Measurements from ENCODE around the gene DTD1. TPM values are rescaled to one million over a fixed set of nuclear protein-coding genes. Genes with fewer than 3 reads are reported as not detected.

The DTD1 gene
- total RNA-seq, 4 donors from 2014 or later, result 20.6 to 35.7 (median 26.7) TPM

DNA sequence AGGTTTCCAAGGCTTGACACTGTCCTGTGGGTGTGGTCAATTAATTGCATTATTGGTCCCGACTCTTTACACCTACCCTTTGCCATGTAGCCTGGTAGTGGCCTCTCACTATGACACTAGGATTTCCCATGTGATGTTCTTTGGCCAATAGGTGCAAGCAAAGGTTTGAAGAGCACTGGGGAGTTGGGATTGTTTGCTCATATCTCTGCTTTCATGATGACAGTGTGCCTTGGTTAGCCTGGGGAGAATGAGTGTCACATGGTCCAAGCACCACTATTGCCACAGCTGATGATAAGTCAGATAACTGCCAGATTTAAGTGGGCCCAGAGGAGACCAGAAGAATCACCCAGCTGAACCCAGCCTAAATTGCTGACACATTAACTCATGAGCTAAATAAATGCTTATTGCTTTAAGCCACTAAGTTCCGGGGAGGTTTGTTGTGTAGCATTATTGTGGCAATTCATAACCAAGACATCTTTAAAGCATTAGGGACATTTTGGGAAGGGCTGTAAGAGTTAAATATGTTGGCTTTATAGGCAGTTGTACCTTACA is 208.5 kb downstream of the DTD1 start:
- no peak for TF ChIP-seq CTCF (IDR thresholded peaks at IDR 0.05)
- no peak for DNase-seq (ENCODE audit: low spot score)
- no peak for ATAC-seq (ENCODE audit: low FRiP score)

GRCh38 chr20:18801516-18801915 is 213.7 kb downstream of the DTD1 start:
- DNase-seq (ENCODE audit: low spot score) (no peak), ATAC-seq (ENCODE audit: low FRiP score) (no peak)
- TF ChIP-seq CTCF (IDR thresholded peaks at IDR 0.05), result no peak

- no peak for ATAC-seq (ENCODE audit: low FRiP score)
- TF ChIP-seq CTCF (IDR thresholded peaks at IDR 0.05), result no peak
- DNase-seq (ENCODE audit: low spot score), result no peak
Measured at GRCh38 chr20:18802012-18802634, 214.3 kb downstream of the DTD1 start.

GRCh38 chr20:18805881-18806280 is 218.0 kb downstream of the DTD1 start:
- no peak for ATAC-seq (ENCODE audit: low FRiP score)
- TF ChIP-seq CTCF (IDR thresholded peaks at IDR 0.05), result no peak
- DNase-seq (ENCODE audit: low spot score), result no peak

- no peak for DNase-seq (ENCODE audit: low spot score)
- no peak for ATAC-seq (ENCODE audit: low FRiP score)
- no peak for TF ChIP-seq CTCF (IDR thresholded peaks at IDR 0.05)
Measured at GRCh38 chr20:18808712-18809111, 220.9 kb downstream of the DTD1 start.

GRCh38 chr20:18811186-18811585 is 223.3 kb downstream of the DTD1 start:
- ATAC-seq (ENCODE audit: low FRiP score) (no peak), DNase-seq (ENCODE audit: low spot score) (no peak)
- TF ChIP-seq CTCF (IDR thresholded peaks at IDR 0.05), result no peak

DNA sequence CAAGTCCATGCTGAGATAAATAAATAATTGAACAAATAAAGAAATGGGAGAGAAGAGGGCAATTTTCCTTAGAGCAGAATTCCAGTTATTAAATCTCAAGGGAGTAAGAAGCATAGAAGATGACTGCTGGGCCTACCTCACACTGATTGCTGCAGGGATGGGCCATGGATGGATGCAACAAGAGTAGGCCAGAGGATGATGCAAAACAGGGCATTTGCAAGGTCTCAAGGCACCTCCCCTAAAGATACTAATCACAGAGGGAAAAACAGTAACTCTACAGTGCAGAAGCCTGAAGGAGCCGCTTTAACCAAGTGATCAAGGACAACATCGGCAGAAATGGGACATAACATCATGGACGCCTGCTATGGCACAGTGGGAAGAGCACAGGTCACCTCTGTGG is 224.1 kb downstream of the DTD1 start:
- no peak for TF ChIP-seq CTCF (IDR thresholded peaks at IDR 0.05)
- ATAC-seq (ENCODE audit: low FRiP score) (no peak), DNase-seq (ENCODE audit: low spot score) (no peak)

Measured in omental fat pad (tissue), 4 donors.